Endothelial cell (in vitro differentiated cells): ENCODE measurements around the gene PVALEF. TPM values are rescaled to one million over a fixed set of nuclear protein-coding genes. Genes with fewer than 3 reads are reported as not detected.
A peak's percentile ranks its signal among the peaks of the same experiment; 100 is the strongest.

Experiments used
- DNase-seq: peaks from one replicate; pipeline ENCODE4 v3.0.0; 2021; ENCODE audit warnings: low spot score
- H3K27ac Mint-ChIP-seq: one replicate; pipeline ENCODE4 v1.8.0; 2021; ENCODE audit warnings: mixed read lengths, inconsistent platforms; ENCODE audit not compliant: unreplicated experiment
- H3K27me3 Mint-ChIP-seq: one replicate; pipeline ENCODE4 v1.8.0; 2021; ENCODE audit warnings: mild to moderate bottlenecking, moderate library complexity, mixed read lengths, inconsistent platforms; ENCODE audit not compliant: unreplicated experiment
- H3K36me3 Mint-ChIP-seq: one replicate; pipeline ENCODE4 v1.8.0; 2021; ENCODE audit warnings: mild to moderate bottlenecking, low read depth, mixed read lengths, inconsistent platforms; ENCODE audit not compliant: unreplicated experiment
- H3K4me1 Mint-ChIP-seq: one replicate; pipeline ENCODE4 v1.8.0; 2021; ENCODE audit warnings: mild to moderate bottlenecking, mixed read lengths, inconsistent platforms; ENCODE audit not compliant: unreplicated experiment
- H3K4me3 Mint-ChIP-seq: one replicate; pipeline ENCODE4 v1.8.0; 2021; ENCODE audit warnings: mild to moderate bottlenecking, mixed read lengths, inconsistent platforms; ENCODE audit not compliant: unreplicated experiment
- H3K9me3 Mint-ChIP-seq: one replicate; pipeline ENCODE4 v1.8.0; 2021; ENCODE audit warnings: mixed read lengths, inconsistent platforms; ENCODE audit not compliant: unreplicated experiment
- CTCF ChIP-seq: fragments of 200-600 bp; sonication (generic); IDR thresholded peaks from one replicate; pipeline ENCODE4 v1.5.0; 2021; ENCODE audit warnings: antibody characterized with exemption; ENCODE audit not compliant: unreplicated experiment
- total RNA-seq: library from RNA; stranded (reverse); fragmentation: NEBNext Ultra II Directional; extraction: Animal tissue kit (Norgen Biotek cat#: 25700); gene quantifications from one replicate; pipeline ENCODE4 v1.2.1, GENCODE V29; 2021; ENCODE audit not compliant: unreplicated experiment

Gene PVALEF
- total RNA-seq, 1 donor from 2014 or later, result not detected

GRCh38 chr17:81194941-81195901 lies 29.9 kb downstream of the PVALEF start:
- DNase-seq, result no peak
- no peak for TF ChIP-seq CTCF
- Mint-ChIP-seq H3K36me3 (no peaks in the 10 kb centered on the region), H3K4me1 (peaks cover 2% of the 10 kb centered on the region), H3K27ac (no peak overlapping the region), H3K4me3 (no peak overlapping the region), H3K9me3 (no peaks in the 10 kb centered on the region), H3K27me3 (peaks cover 2% of the 10 kb centered on the region)

GRCh38 chr17:81195941-81196495 lies 30.7 kb downstream of the PVALEF start:
- Mint-ChIP-seq H3K36me3 (no peaks in the 10 kb centered on the region), H3K4me1 (peaks cover 5% of the 10 kb centered on the region), H3K27me3 (peaks cover 2% of the 10 kb centered on the region), H3K4me3 (no peak overlapping the region), H3K27ac (no peak overlapping the region), H3K9me3 (no peaks in the 10 kb centered on the region)
- DNase-seq, result no peak
- no peak for TF ChIP-seq CTCF

- Mint-ChIP-seq H3K4me1 (peaks cover 5% of the 10 kb centered on the region), H3K27ac (no peak overlapping the region), H3K36me3 (no peaks in the 10 kb centered on the region), H3K27me3 (peaks cover 4% of the 10 kb centered on the region), H3K9me3 (no peaks in the 10 kb centered on the region), H3K4me3 (no peak overlapping the region)
- no peak for DNase-seq
- no peak for TF ChIP-seq CTCF
Measured at GRCh38 chr17:81196505-81197408, 31.4 kb downstream of the PVALEF start.

GRCh38 chr17:81197409-81197795 lies 32.1 kb downstream of the PVALEF start:
- peak overlapping the region; percentile 74 for H3K27ac Mint-ChIP-seq
- peaks cover 5% of the 10 kb centered on the region for H3K4me1 Mint-ChIP-seq
- no peak for TF ChIP-seq CTCF
- no peak overlapping the region for H3K4me3 Mint-ChIP-seq
- H3K9me3 Mint-ChIP-seq, result no peaks in the 10 kb centered on the region
- no peak for DNase-seq
- no peaks in the 10 kb centered on the region for H3K36me3 Mint-ChIP-seq
- H3K27me3 Mint-ChIP-seq, result peaks cover 4% of the 10 kb centered on the region
